Measurements from ENCODE around the gene VRK3.
"Not testable (repeated sequence)": the region's sequence is repeated elsewhere in the genome, so short reads cannot be mapped to it uniquely, and the experiment has no call there.

The VRK3 gene

GRCh38 chr19:49960980-49961379 is 64.2 kb downstream of the VRK3 start, which contains the start of gene SIGLEC11:
TSS of gene SIGLEC11 (minus strand) at chr19:49961172. CDS start at chr19:49961081, 91 bp downstream.
- H3K4me1 ChIP-seq (ENCODE audit: control insufficient read depth in 2 of 2, insufficient read depth in 2 of 2, low read length in 2 of 2); H3K27me3 ChIP-seq (ENCODE audit: control insufficient read depth in 2 of 2, insufficient read depth in 2 of 2, low read length in 2 of 2); H3K36me3 ChIP-seq (ENCODE audit: control insufficient read depth in 2 of 2, insufficient read depth in 2 of 2, low read length in 2 of 2); H3K9me3 ChIP-seq (ENCODE audit: control insufficient read depth in 2 of 2, low read length in 2 of 2); H3K27ac ChIP-seq (ENCODE audit: low read depth in 2 of 2, low read length in 2 of 2); H3K9ac ChIP-seq (ENCODE audit: low read depth in 1 of 2, low read length in 2 of 2); H3K4me3 ChIP-seq (ENCODE audit: low read length in 2 of 2): not testable (repeated sequence)

- H3K4me3 ChIP-seq (ENCODE audit: low read length in 2 of 2); H3K36me3 ChIP-seq (ENCODE audit: control insufficient read depth in 2 of 2, insufficient read depth in 2 of 2, low read length in 2 of 2); H3K27ac ChIP-seq (ENCODE audit: low read depth in 2 of 2, low read length in 2 of 2): not testable (repeated sequence)
These were observed 65.3 kb downstream of the VRK3 start for GRCh38 chr19:49959892-49960291.

GRCh38 chr19:49958596-49958995 is 66.6 kb downstream of the VRK3 start:
- H3K4me3 ChIP-seq (ENCODE audit: low read length in 2 of 2); H3K4me1 ChIP-seq (ENCODE audit: control insufficient read depth in 2 of 2, insufficient read depth in 2 of 2, low read length in 2 of 2); H3K9me3 ChIP-seq (ENCODE audit: control insufficient read depth in 2 of 2, low read length in 2 of 2); H3K27ac ChIP-seq (ENCODE audit: low read depth in 2 of 2, low read length in 2 of 2); H3K27me3 ChIP-seq (ENCODE audit: control insufficient read depth in 2 of 2, insufficient read depth in 2 of 2, low read length in 2 of 2); H3K9ac ChIP-seq (ENCODE audit: low read depth in 1 of 2, low read length in 2 of 2); H3K36me3 ChIP-seq (ENCODE audit: control insufficient read depth in 2 of 2, insufficient read depth in 2 of 2, low read length in 2 of 2): not testable (repeated sequence)

More at GRCh38 chr19:49959892-49960291, 65.3 kb downstream of the VRK3 start:
- H3K9me3 ChIP-seq (ENCODE audit: control insufficient read depth in 2 of 2, low read length in 2 of 2); H3K27me3 ChIP-seq (ENCODE audit: control insufficient read depth in 2 of 2, insufficient read depth in 2 of 2, low read length in 2 of 2); H3K9ac ChIP-seq (ENCODE audit: low read depth in 1 of 2, low read length in 2 of 2); H3K4me1 ChIP-seq (ENCODE audit: control insufficient read depth in 2 of 2, insufficient read depth in 2 of 2, low read length in 2 of 2): not testable (repeated sequence)

GRCh38 chr19:49958144-49958543 is 67.0 kb downstream of the VRK3 start:
- not testable (repeated sequence) for H3K9me3 ChIP-seq (ENCODE audit: control insufficient read depth in 2 of 2, low read length in 2 of 2); H3K9ac ChIP-seq (ENCODE audit: low read depth in 1 of 2, low read length in 2 of 2); H3K27ac ChIP-seq (ENCODE audit: low read depth in 2 of 2, low read length in 2 of 2); H3K36me3 ChIP-seq (ENCODE audit: control insufficient read depth in 2 of 2, insufficient read depth in 2 of 2, low read length in 2 of 2); H3K27me3 ChIP-seq (ENCODE audit: control insufficient read depth in 2 of 2, insufficient read depth in 2 of 2, low read length in 2 of 2); H3K4me3 ChIP-seq (ENCODE audit: low read length in 2 of 2); H3K4me1 ChIP-seq (ENCODE audit: control insufficient read depth in 2 of 2, insufficient read depth in 2 of 2, low read length in 2 of 2)

- Histone ChIP-seq H3K36me3 (ENCODE audit: control insufficient read depth in 2 of 2, insufficient read depth in 2 of 2, low read length in 2 of 2) (no peaks in the 10 kb centered on the region), H3K27me3 (ENCODE audit: control insufficient read depth in 2 of 2, insufficient read depth in 2 of 2, low read length in 2 of 2) (no peaks in the 10 kb centered on the region), H3K9ac (ENCODE audit: low read depth in 1 of 2, low read length in 2 of 2) (no peak overlapping the region), H3K27ac (ENCODE audit: low read depth in 2 of 2, low read length in 2 of 2) (no peak overlapping the region), H3K4me3 (ENCODE audit: low read length in 2 of 2) (no peak overlapping the region), H3K9me3 (ENCODE audit: control insufficient read depth in 2 of 2, low read length in 2 of 2) (no peaks in the 10 kb centered on the region), H3K4me1 (ENCODE audit: control insufficient read depth in 2 of 2, insufficient read depth in 2 of 2, low read length in 2 of 2) (peaks cover 5 to 9% of the 10 kb centered on the region in 2 donors)
These were observed 67.8 kb downstream of the VRK3 start for GRCh38 chr19:49957262-49957915.

GRCh38 chr19:49956115-49956495 is 69.1 kb downstream of the VRK3 start:
- H3K4me1 ChIP-seq (ENCODE audit: control insufficient read depth in 2 of 2, insufficient read depth in 2 of 2, low read length in 2 of 2) = peaks cover 9 to 14% of the 10 kb centered on the region in 2 donors
- no peak overlapping the region for H3K27ac ChIP-seq (ENCODE audit: low read depth in 2 of 2, low read length in 2 of 2)
- peak overlapping the region in 1 of 2 donors; percentile 20 for H3K4me3 ChIP-seq (ENCODE audit: low read length in 2 of 2)

GRCh38 chr19:49954933-49955332 is 70.2 kb downstream of the VRK3 start:
- no peak overlapping the region for H3K9ac ChIP-seq (ENCODE audit: low read depth in 1 of 2, low read length in 2 of 2)
- no peaks in the 10 kb centered on the region for H3K9me3 ChIP-seq (ENCODE audit: control insufficient read depth in 2 of 2, low read length in 2 of 2)
- no peaks in the 10 kb centered on the region for H3K36me3 ChIP-seq (ENCODE audit: control insufficient read depth in 2 of 2, insufficient read depth in 2 of 2, low read length in 2 of 2)
- peaks cover 9 to 14% of the 10 kb centered on the region in 2 donors for H3K4me1 ChIP-seq (ENCODE audit: control insufficient read depth in 2 of 2, insufficient read depth in 2 of 2, low read length in 2 of 2)
- no peaks in the 10 kb centered on the region for H3K27me3 ChIP-seq (ENCODE audit: control insufficient read depth in 2 of 2, insufficient read depth in 2 of 2, low read length in 2 of 2)
- no peak overlapping the region for H3K27ac ChIP-seq (ENCODE audit: low read depth in 2 of 2, low read length in 2 of 2)
- no peak overlapping the region for H3K4me3 ChIP-seq (ENCODE audit: low read length in 2 of 2)

More at GRCh38 chr19:49956115-49956495, 69.1 kb downstream of the VRK3 start:
- H3K9me3 ChIP-seq (ENCODE audit: control insufficient read depth in 2 of 2, low read length in 2 of 2) = no peaks in the 10 kb centered on the region
- no peak overlapping the region for H3K9ac ChIP-seq (ENCODE audit: low read depth in 1 of 2, low read length in 2 of 2)
- H3K36me3 ChIP-seq (ENCODE audit: control insufficient read depth in 2 of 2, insufficient read depth in 2 of 2, low read length in 2 of 2) = no peaks in the 10 kb centered on the region
- H3K27me3 ChIP-seq (ENCODE audit: control insufficient read depth in 2 of 2, insufficient read depth in 2 of 2, low read length in 2 of 2) = no peaks in the 10 kb centered on the region

GRCh38 chr19:49954092-49954829 is 70.9 kb downstream of the VRK3 start:
- no peak overlapping the region for H3K27ac ChIP-seq (ENCODE audit: low read depth in 2 of 2, low read length in 2 of 2)
- H3K4me3 ChIP-seq (ENCODE audit: low read length in 2 of 2) = no peak overlapping the region
- no peaks in the 10 kb centered on the region for H3K36me3 ChIP-seq (ENCODE audit: control insufficient read depth in 2 of 2, insufficient read depth in 2 of 2, low read length in 2 of 2)
- H3K4me1 ChIP-seq (ENCODE audit: control insufficient read depth in 2 of 2, insufficient read depth in 2 of 2, low read length in 2 of 2) = peaks cover 9 to 14% of the 10 kb centered on the region in 2 donors
- H3K9me3 ChIP-seq (ENCODE audit: control insufficient read depth in 2 of 2, low read length in 2 of 2) = no peaks in the 10 kb centered on the region
- H3K9ac ChIP-seq (ENCODE audit: low read depth in 1 of 2, low read length in 2 of 2) = no peak overlapping the region
- H3K27me3 ChIP-seq (ENCODE audit: control insufficient read depth in 2 of 2, insufficient read depth in 2 of 2, low read length in 2 of 2) = no peaks in the 10 kb centered on the region

GRCh38 chr19:49953416-49953815 is 71.8 kb downstream of the VRK3 start:
- Histone ChIP-seq H3K9me3 (ENCODE audit: control insufficient read depth in 2 of 2, low read length in 2 of 2) (no peaks in the 10 kb centered on the region), H3K9ac (ENCODE audit: low read depth in 1 of 2, low read length in 2 of 2) (no peak overlapping the region), H3K27ac (ENCODE audit: low read depth in 2 of 2, low read length in 2 of 2) (no peak overlapping the region), H3K4me3 (ENCODE audit: low read length in 2 of 2) (no peak overlapping the region), H3K27me3 (ENCODE audit: control insufficient read depth in 2 of 2, insufficient read depth in 2 of 2, low read length in 2 of 2) (no peaks in the 10 kb centered on the region), H3K36me3 (ENCODE audit: control insufficient read depth in 2 of 2, insufficient read depth in 2 of 2, low read length in 2 of 2) (no peaks in the 10 kb centered on the region), H3K4me1 (ENCODE audit: control insufficient read depth in 2 of 2, insufficient read depth in 2 of 2, low read length in 2 of 2) (peaks cover 9 to 14% of the 10 kb centered on the region in 2 donors)

- peaks cover 9 to 14% of the 10 kb centered on the region in 2 donors for H3K4me1 ChIP-seq (ENCODE audit: control insufficient read depth in 2 of 2, insufficient read depth in 2 of 2, low read length in 2 of 2)
- no peaks in the 10 kb centered on the region for H3K36me3 ChIP-seq (ENCODE audit: control insufficient read depth in 2 of 2, insufficient read depth in 2 of 2, low read length in 2 of 2)
- no peak overlapping the region for H3K4me3 ChIP-seq (ENCODE audit: low read length in 2 of 2)
- H3K9ac ChIP-seq (ENCODE audit: low read depth in 1 of 2, low read length in 2 of 2) = no peak overlapping the region
- H3K27me3 ChIP-seq (ENCODE audit: control insufficient read depth in 2 of 2, insufficient read depth in 2 of 2, low read length in 2 of 2) = no peaks in the 10 kb centered on the region
- no peaks in the 10 kb centered on the region for H3K9me3 ChIP-seq (ENCODE audit: control insufficient read depth in 2 of 2, low read length in 2 of 2)
- H3K27ac ChIP-seq (ENCODE audit: low read depth in 2 of 2, low read length in 2 of 2) = no peak overlapping the region
These were observed 72.3 kb downstream of the VRK3 start for GRCh38 chr19:49952906-49953305.

All from mucosa of rectum (tissue), 2 donors.